ENCODE data around the gene SPRR2B. TPM values are rescaled to one million over a fixed set of nuclear protein-coding genes. Genes with fewer than 3 reads are reported as not detected.
"Not testable (repeated sequence)": the region's sequence is repeated elsewhere in the genome, so short reads cannot be mapped to it uniquely, and the experiment has no call there.

The SPRR2B gene
- total and polyA plus RNA-seq, 2 donors (not counting 3 experiments of a cell fraction or from before 2014, with no cell fraction given), result not detected

GRCh38 chr1:153057375-153057774 is 14.0 kb downstream of the SPRR2B start, which contains the start of gene SPRR2A:
Gene SPRR2A, minus strand, starts transcription at chr1:153057512. Its CDS starts 777 bp downstream, at chr1:153056735.
- H3K9me1 ChIP-seq (replicated peaks; ENCODE audit: control insufficient read depth, extremely low read depth, insufficient read depth, low read length), result no peaks in the 10 kb centered on the region
- ChIA-PET CTCF (no interaction called here), POLR2A (no interaction called here)
- no peak within 1 kb of the TSS for H2AFZ ChIP-seq (ENCODE audit: low read depth, low read length)
- H3K79me2 ChIP-seq (ENCODE audit: control insufficient read depth, insufficient read depth, low read length), result no peaks in the 10 kb centered on the region
- no peak within 1 kb of the TSS for H3K27ac ChIP-seq (ENCODE audit: insufficient read depth, low read depth, low read length)
- H3K4me2 ChIP-seq (ENCODE audit: insufficient read depth, low read length), result no peak within 1 kb of the TSS
- BruUV-seq (replicated peaks), result no TSS peak
- no peak for TF ChIP-seq MAX (IDR thresholded peaks at IDR 0.05; ENCODE audit: insufficient read depth, insufficient read length)
- TF ChIP-seq MYC (IDR thresholded peaks at IDR 0.05; ENCODE audit: low read depth, low read length), result no peak
- TF ChIP-seq POLR2A (IDR thresholded peaks at IDR 0.05; ENCODE audit: low read depth, low read length), result no peak
- TF ChIP-seq POLR2AphosphoS5 (IDR thresholded peaks at IDR 0.05; ENCODE audit: insufficient read depth, low read depth, low read length), result no peak
- no peak for TF ChIP-seq GATA2 (IDR thresholded peaks at IDR 0.05; ENCODE audit: insufficient read depth, insufficient read length, low read depth, low read length)
- no peak for TF ChIP-seq JUN (IDR thresholded peaks at IDR 0.05; ENCODE audit: borderline replicate concordance, insufficient read depth, insufficient read length, low read depth)
- no peak for TF ChIP-seq FOS (IDR thresholded peaks at IDR 0.05; ENCODE audit: borderline replicate concordance, insufficient read depth, low read length)
- no peak for TF ChIP-seq CTCF (IDR thresholded peaks at IDR 0.05; ENCODE audit: extremely low read depth in 1 of 2, insufficient read depth in 1 of 2, low read depth in 1 of 2, low read length in 2 of 2)
- no peak for TF ChIP-seq EZH2 (IDR thresholded peaks at IDR 0.05; ENCODE audit: borderline replicate concordance, low read depth, low read length, severe bottlenecking)
- H3K9me3 ChIP-seq (replicated peaks; ENCODE audit: control insufficient read depth, insufficient read depth, low read length), result no peaks in the 10 kb centered on the region
- FAIRE-seq (no peak), DNase-seq (ENCODE audit: low read depth, low spot score) (no peak)
- no peaks in the 10 kb centered on the region for H3K36me3 ChIP-seq (ENCODE audit: control insufficient read depth in 2 of 2, extremely low read depth in 1 of 2, insufficient read depth in 2 of 2, low read length in 2 of 2)
- no peak within 1 kb of the TSS for H3K9ac ChIP-seq (replicated peaks; ENCODE audit: extremely low read depth, insufficient read depth, low read length)
- dilution Hi-C loops (cut with MboI; ENCODE audit: extremely low pct_ligation_motif_present, low sequenced_read_pairs), result no loop called here
- no peaks in the 10 kb centered on the region for H3K4me1 ChIP-seq (ENCODE audit: control insufficient read depth, extremely low read depth, insufficient read depth, low read length)
- no peaks in the 10 kb centered on the region for H4K20me1 ChIP-seq (replicated peaks; ENCODE audit: control insufficient read depth, extremely low read depth, insufficient read depth, low read length)
- intact Hi-C loops (cut with micrococcal nuclease), result no loop called here
- peaks cover 0 to 2% of the 10 kb centered on the region in 2 experiments for H3K27me3 ChIP-seq (ENCODE audit: control insufficient read depth in 2 of 2, insufficient read depth in 2 of 2, low read length in 2 of 2)
- H3K4me3 ChIP-seq (replicated peaks in 1 of 3; ENCODE audit: insufficient read depth in 1 of 3, low read depth in 1 of 3, low read length in 3 of 3), result no peak within 1 kb of the TSS

- FAIRE-seq; H2AFZ ChIP-seq (ENCODE audit: low read depth, low read length); CTCF ChIA-PET: not testable (repeated sequence)
Measured at GRCh38 chr1:153056111-153056510, 15.3 kb downstream of the SPRR2B start.

More at GRCh38 chr1:153056111-153056510, 15.3 kb downstream of the SPRR2B start:
- H3K36me3 ChIP-seq (ENCODE audit: control insufficient read depth in 2 of 2, extremely low read depth in 1 of 2, insufficient read depth in 2 of 2, low read length in 2 of 2); H3K27ac ChIP-seq (ENCODE audit: insufficient read depth, low read depth, low read length); POLR2A ChIA-PET; BruUV-seq (replicated peaks); H3K27me3 ChIP-seq (ENCODE audit: control insufficient read depth in 2 of 2, insufficient read depth in 2 of 2, low read length in 2 of 2); H3K9me1 ChIP-seq (replicated peaks; ENCODE audit: control insufficient read depth, extremely low read depth, insufficient read depth, low read length); intact Hi-C loops (cut with micrococcal nuclease); H3K4me3 ChIP-seq (replicated peaks in 1 of 3; ENCODE audit: insufficient read depth in 1 of 3, low read depth in 1 of 3, low read length in 3 of 3); H3K4me2 ChIP-seq (ENCODE audit: insufficient read depth, low read length); H3K9ac ChIP-seq (replicated peaks; ENCODE audit: extremely low read depth, insufficient read depth, low read length); H3K4me1 ChIP-seq (ENCODE audit: control insufficient read depth, extremely low read depth, insufficient read depth, low read length); H4K20me1 ChIP-seq (replicated peaks; ENCODE audit: control insufficient read depth, extremely low read depth, insufficient read depth, low read length); H3K9me3 ChIP-seq (replicated peaks; ENCODE audit: control insufficient read depth, insufficient read depth, low read length); DNase-seq (ENCODE audit: low read depth, low spot score); H3K79me2 ChIP-seq (ENCODE audit: control insufficient read depth, insufficient read depth, low read length); dilution Hi-C loops (cut with MboI; ENCODE audit: extremely low pct_ligation_motif_present, low sequenced_read_pairs): not testable (repeated sequence)
